ENCODE measurements around the gene SUCLG1.

The SUCLG1 gene

DNA sequence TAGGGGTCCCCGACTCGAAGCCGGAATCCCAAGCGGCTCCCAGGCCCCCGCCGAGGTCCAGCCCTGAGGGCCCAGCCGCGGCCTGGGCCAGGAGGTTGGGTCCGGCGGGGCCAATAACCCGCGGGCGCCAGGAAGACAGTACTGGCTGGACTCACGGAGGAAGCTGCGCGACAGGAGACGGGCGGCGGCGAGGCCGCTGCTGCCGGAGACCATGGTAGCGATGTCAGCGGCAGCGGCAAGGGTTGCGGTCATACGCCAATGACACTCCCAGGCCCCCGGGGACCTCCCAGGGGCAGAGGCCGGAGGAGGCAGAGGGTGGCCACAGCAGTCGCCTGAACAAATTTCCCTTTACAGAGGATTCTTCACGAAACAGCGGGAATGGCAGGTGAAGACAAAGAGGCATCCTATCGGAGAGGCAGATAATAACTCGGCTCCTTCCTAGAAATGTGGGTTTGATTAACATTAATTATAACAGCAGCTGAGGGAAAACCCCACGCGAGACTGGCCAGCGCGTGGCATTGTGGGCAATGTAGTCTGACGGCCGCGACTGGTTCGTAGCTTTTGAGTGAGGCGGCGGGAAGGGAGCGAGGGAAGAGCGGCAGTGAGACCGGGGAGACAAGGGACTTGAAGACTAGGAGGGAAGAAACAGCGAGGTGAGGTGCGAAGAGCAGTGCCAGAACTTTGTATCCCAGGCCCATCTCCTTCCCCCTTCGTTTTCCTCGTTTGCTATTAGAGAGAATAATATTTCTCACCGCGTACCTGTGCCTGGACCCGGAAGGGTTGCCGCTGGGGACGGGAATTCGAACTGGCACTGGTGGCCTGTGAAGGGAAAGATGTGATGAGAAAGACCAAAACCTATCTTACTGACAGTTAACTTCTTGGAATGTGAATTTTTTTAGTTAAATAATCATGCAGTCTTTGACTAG lies at the start of gene SUCLG1:
Gene SUCLG1 (minus strand): TSS at position 263 of the 926 bp plus-strand sequence. CDS start 11 bp downstream, at position 252.
- TF ChIP-seq, protein P1, sequence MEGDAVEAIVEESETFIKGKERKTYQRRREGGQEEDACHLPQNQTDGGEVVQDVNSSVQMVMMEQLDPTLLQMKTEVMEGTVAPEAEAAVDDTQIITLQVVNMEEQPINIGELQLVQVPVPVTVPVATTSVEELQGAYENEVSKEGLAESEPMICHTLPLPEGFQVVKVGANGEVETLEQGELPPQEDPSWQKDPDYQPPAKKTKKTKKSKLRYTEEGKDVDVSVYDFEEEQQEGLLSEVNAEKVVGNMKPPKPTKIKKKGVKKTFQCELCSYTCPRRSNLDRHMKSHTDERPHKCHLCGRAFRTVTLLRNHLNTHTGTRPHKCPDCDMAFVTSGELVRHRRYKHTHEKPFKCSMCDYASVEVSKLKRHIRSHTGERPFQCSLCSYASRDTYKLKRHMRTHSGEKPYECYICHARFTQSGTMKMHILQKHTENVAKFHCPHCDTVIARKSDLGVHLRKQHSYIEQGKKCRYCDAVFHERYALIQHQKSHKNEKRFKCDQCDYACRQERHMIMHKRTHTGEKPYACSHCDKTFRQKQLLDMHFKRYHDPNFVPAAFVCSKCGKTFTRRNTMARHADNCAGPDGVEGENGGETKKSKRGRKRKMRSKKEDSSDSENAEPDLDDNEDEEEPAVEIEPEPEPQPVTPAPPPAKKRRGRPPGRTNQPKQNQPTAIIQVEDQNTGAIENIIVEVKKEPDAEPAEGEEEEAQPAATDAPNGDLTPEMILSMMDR (IDR thresholded peaks at IDR 0.05; ENCODE audit: extremely low read depth, missing control alignments): no peak
- DNase-seq (ENCODE audit: low spot score): peak; percentile 89

DNA sequence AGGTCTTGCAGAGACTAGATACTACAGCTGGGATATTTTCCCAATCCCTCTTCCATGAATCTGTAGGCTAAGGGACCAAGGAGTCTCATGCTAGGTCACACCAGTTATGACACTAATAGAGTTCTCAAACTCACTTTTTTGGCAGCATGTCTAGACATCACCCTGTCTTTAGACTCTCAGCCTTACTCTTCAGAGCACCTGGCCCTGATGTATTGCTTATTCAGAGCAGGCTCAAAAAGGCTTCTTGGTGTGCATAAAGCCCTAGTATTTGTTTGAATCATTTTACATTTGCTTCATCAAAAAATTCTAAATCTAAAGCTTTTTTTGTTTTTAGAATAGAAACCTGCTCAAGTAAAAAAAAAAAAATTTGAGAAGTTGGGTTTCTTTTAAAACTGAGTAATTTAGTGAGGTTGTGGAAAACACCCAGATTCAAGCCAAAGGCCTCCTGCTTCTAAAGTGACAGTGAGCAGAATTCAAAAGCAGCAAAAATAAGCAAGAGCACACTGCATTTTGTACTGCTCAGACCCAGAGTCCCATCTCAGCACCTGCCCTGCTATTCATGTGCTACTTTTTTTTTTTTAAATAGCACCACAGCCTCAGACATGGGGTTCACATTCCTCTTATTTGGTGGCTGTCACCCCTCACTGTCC lies 39.2 kb upstream of the SUCLG1 start:
- no peak for DNase-seq (ENCODE audit: low spot score)
- TF ChIP-seq, protein P1 (IDR thresholded peaks at IDR 0.05; ENCODE audit: extremely low read depth, missing control alignments): no peak

DNA sequence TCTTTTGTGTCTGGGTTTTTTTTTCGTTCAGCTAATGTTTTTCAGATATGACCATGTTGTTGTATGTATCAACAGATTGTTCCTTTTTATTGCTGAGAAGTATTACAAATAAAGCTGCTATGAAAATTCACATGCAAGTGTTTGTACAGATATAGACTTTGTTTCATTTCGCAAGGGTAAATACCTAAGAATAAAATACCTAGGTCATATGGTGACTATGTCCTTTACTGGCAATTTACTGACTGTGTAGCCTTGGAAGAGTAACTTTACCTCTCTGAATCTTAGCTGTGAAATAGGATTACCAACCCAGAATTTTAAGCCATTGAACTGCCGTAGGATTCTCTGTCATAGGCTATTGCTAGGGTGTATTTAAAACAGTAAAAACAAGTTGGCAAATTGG lies 38.2 kb upstream of the SUCLG1 start:
- TF ChIP-seq, protein P1 (IDR thresholded peaks at IDR 0.05; ENCODE audit: extremely low read depth, missing control alignments): no peak
- no peak for DNase-seq (ENCODE audit: low spot score)

DNA sequence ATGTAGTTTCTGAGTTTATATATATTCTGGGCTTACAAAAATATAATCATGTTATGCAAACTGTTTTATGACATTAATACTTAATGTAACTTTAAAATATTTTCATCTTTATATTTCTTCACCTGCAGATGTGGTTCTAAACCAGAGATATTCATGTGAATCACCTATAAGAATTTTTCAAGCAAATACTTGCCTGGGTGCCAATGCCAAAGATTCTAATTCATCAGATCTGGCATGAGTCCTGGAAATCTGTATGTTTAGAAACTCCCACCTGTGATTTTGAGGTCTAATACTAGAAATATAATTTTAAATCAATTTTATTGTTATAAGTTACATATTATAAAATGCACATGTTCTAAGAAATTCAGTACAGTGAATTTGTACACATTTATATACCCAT lies 37.3 kb upstream of the SUCLG1 start:
- TF ChIP-seq, protein P1 (IDR thresholded peaks at IDR 0.05; ENCODE audit: extremely low read depth, missing control alignments): no peak
- DNase-seq (ENCODE audit: low spot score): no peak

DNA sequence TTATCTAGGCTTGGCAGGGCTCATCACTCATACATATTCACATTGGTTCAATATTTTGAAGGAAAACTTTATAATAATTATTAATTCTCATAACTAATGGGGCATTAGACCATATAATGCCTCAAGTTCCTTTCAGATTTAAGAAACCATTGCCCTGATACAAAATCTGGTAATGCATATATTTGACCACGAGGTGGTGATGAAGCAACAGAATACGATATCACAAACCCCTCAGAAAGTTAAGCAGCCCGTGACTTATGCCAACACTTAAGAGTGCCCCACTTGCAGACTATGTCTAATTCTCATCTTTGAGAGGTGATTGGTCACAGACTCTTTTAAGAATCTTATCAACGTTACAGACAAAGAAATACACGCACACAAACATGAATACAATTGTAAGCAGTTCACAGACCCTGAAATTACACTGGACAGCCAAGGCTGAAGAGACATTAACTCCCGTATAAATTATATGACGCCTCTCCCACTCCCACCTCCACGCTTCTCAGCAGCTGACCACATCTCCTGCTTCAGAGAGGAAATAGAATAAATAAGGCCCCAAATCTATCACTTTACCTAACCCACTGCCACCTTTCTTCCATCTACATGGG lies 36.6 kb upstream of the SUCLG1 start:
- peak; percentile 51 for DNase-seq (ENCODE audit: low spot score)
- TF ChIP-seq, protein P1 (IDR thresholded peaks at IDR 0.05; ENCODE audit: extremely low read depth, missing control alignments): peak; percentile 50

DNA sequence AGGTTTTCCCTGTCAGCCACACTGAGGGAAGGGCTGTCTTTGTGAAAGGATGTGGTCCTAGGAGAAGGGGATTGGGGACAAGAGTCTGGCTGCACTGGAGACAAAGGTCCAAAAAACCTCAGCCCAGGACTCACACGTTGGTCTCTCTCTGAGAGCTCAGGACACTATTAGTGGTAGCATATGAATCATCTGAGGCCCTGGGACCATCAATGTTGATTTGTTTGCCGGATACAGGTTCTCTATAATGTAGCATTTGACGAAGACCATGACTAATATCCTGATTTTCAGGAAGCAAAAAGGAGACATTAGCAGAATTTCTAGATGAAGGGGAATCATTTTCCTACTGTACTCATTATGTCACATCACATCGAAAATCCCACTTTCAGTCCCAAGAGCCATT lies 35.0 kb upstream of the SUCLG1 start:
- DNase-seq (ENCODE audit: low spot score): no peak
- TF ChIP-seq, protein P1 (IDR thresholded peaks at IDR 0.05; ENCODE audit: extremely low read depth, missing control alignments): no peak

DNA sequence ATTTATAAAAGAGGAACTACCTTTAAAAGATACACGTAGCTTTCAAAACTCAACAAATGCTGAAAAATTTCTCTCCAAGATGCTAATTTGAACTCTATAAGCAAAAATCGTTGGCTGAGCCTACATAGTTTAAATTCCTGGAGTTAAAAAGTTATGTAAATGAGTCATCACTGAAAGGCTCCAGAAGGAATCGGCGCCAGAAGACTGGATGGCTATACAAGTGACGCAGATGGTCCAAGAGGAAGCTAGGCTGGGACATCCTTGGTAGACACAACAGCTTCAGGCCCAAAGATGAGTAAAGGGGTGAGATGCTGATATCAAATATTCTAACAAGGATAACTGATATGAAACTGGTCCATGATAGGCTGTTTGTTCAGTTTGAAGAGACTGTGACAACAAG lies 34.4 kb upstream of the SUCLG1 start:
- TF ChIP-seq, protein P1 (IDR thresholded peaks at IDR 0.05; ENCODE audit: extremely low read depth, missing control alignments): no peak
- no peak for DNase-seq (ENCODE audit: low spot score)
